Chondrocyte (in vitro differentiated cells): ENCODE results near the gene MYBPHL. TPM values are rescaled to one million over a fixed set of nuclear protein-coding genes. Genes with fewer than 3 reads are reported as not detected.

Experiments used
- DNase-seq: peaks from one replicate; pipeline ENCODE4 v3.0.0; 2021; ENCODE audit warnings: mixed read lengths, low spot score
- H3K27ac Mint-ChIP-seq: one replicate; pipeline ENCODE4 v1.8.0; 2021; ENCODE audit warnings: mild to moderate bottlenecking, moderate library complexity, mixed read lengths; ENCODE audit not compliant: unreplicated experiment
- H3K27me3 Mint-ChIP-seq: 2 replicates; pipeline ENCODE4 v1.8.0; 2021; ENCODE audit warnings: low read depth, mixed read lengths
- H3K36me3 Mint-ChIP-seq: 2 replicates; pipeline ENCODE4 v1.8.0; 2021; ENCODE audit warnings: low read depth, mixed read lengths
- H3K4me1 Mint-ChIP-seq: 2 replicates; pipeline ENCODE4 v1.8.0; 2021; ENCODE audit warnings: low read depth, mild to moderate bottlenecking, mixed read lengths
- H3K4me3 Mint-ChIP-seq: one replicate; pipeline ENCODE4 v1.8.0; 2021; ENCODE audit warnings: mild to moderate bottlenecking, moderate library complexity, mixed read lengths; ENCODE audit not compliant: unreplicated experiment
- H3K9me3 Mint-ChIP-seq: 2 replicates; pipeline ENCODE4 v1.8.0; 2021; ENCODE audit warnings: low read depth, mixed read lengths
- CTCF ChIP-seq: fragments of 200-600 bp; sonication (generic); IDR thresholded peaks from 2 replicates; pipeline ENCODE4 v1.5.0; 2021; ENCODE audit warnings: antibody characterized with exemption, mild to moderate bottlenecking, moderate library complexity
- total RNA-seq: library from RNA; stranded (reverse); gene quantifications from 3 replicates; pipeline ENCODE4 v1.2.1, GENCODE V29; 2021

The MYBPHL gene
- total RNA-seq, 1 donor from 2014 or later: not detected

GRCh38 chr1:109275706-109276345 is 31.0 kb downstream of the MYBPHL start:
- Mint-ChIP-seq H3K36me3 (peaks cover 1% of the 10 kb centered on the region), H3K4me1 (peaks cover 34% of the 10 kb centered on the region), H3K9me3 (no peaks in the 10 kb centered on the region), H3K27ac (peak overlapping the region; percentile 89), H3K27me3 (no peaks in the 10 kb centered on the region), H3K4me3 (peak overlapping the region; percentile 38)
- peak; percentile 22 for TF ChIP-seq CTCF
- no peak for DNase-seq

GRCh38 chr1:109274533-109275476 is 32.0 kb downstream of the MYBPHL start:
- Mint-ChIP-seq H3K9me3 (no peaks in the 10 kb centered on the region), H3K36me3 (peaks cover 4% of the 10 kb centered on the region), H3K27me3 (no peaks in the 10 kb centered on the region), H3K4me1 (peaks cover 30% of the 10 kb centered on the region), H3K4me3 (peak overlapping the region; percentile 38), H3K27ac (peak overlapping the region; percentile 89)
- TF ChIP-seq CTCF: no peak
- peak; percentile 80 for DNase-seq

DNA sequence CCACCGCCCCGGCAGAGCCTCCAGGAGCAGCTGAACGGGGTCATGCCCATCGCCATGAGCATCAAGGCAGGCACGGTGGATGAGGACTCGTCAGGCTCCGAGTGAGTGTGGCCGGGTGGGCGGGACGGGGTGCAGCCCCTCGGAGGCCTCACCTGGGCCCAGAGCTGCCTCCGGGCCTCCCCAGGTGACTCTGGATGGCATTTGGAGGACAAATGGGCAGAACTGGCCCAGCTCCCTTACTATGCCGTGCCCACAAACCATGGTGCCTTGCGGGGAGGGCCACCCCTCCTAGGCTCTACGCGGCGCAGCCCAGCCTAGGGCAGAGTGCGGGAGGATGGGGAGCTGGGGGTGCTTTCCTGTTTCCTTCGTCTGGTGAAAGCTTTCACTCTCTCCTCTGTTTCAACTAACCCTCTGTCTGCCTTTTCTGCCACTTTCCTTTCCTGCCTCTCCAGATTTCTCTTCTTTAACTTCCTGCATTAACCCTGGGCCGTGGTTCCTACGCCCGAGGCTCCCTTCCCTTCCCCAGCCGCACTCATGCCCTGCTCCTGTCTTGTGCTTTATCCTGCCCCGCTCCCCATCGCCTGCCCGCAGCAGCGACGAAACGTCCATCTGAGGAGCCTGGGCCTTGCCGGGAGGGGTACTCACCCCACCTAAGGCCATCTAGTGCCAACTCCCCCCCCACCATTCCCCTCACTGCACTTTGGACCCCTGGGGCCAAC is 33.1 kb downstream of the MYBPHL start:
- DNase-seq: peak; percentile 81
- TF ChIP-seq CTCF: no peak
- no peaks in the 10 kb centered on the region for H3K27me3 Mint-ChIP-seq
- H3K4me3 Mint-ChIP-seq: no peak overlapping the region
- H3K36me3 Mint-ChIP-seq: peaks cover 3% of the 10 kb centered on the region
- H3K4me1 Mint-ChIP-seq: peaks cover 30% of the 10 kb centered on the region
- peak overlapping the region; percentile 89 for H3K27ac Mint-ChIP-seq
- H3K9me3 Mint-ChIP-seq: no peaks in the 10 kb centered on the region

DNA sequence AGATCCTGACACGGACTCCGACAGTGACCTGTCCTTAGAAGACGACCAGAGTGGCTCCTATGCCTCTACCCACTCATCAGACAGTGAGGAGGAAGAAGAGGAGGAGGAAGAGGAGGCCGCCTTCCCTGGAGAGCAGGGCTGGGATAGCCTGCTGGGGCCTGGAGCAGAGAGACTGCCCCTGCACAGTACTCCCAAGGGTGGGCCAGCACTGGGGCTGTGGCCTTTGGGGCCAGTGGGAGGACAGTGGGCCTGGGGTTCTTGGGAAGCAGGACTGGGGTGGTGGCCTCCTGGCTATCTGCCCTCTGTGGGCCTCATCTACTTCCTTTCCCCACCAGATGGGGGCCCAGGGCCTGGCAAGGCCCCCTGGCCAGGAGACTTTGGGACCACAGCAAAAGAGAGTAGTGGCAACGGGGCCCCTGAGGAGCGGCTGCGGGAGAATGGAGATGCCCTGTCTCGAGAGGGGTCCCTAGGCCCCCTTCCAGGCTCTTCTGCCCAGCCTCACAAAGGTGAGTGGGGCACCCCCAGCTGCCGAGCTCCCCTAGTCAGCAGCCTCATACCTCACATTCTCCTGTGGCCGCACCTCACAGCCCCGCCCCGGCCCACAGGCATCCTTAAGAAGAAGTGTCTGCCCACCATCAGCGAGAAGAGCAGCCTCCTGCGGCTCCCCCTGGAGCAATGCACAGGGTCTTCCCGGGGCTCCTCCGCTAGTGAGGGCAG is 33.8 kb downstream of the MYBPHL start:
- no peak for DNase-seq
- no peaks in the 10 kb centered on the region for H3K27me3 Mint-ChIP-seq
- peaks cover 30% of the 10 kb centered on the region for H3K4me1 Mint-ChIP-seq
- no peak overlapping the region for H3K27ac Mint-ChIP-seq
- peaks cover 5% of the 10 kb centered on the region for H3K36me3 Mint-ChIP-seq
- no peak overlapping the region for H3K4me3 Mint-ChIP-seq
- no peak for TF ChIP-seq CTCF
- H3K9me3 Mint-ChIP-seq: no peaks in the 10 kb centered on the region
